HAP-1 (cell line): ENCODE data around the gene MYOM1.
A peak's percentile ranks its signal among the peaks of the same experiment; 100 is the strongest.
"Not testable (repeated sequence)": the region's sequence is repeated elsewhere in the genome, so short reads cannot be mapped to it uniquely, and the experiment has no call there.

ENCODE experiments used
- DNase-seq, 2 experiments: peaks; one replicate each; pipeline ENCODE4 v3.0.0-alpha.2; 2016 to 2020; ENCODE audit warnings: low spot score in 2 of 2
- H3K27me3 ChIP-seq: fragments of 250-450 bp; sonication (Bioruptor Pico); 2 replicates; pipeline ENCODE4 v1.5.1; 2020; ENCODE audit warnings: low read depth, mild to moderate bottlenecking, moderate library complexity
- H3K36me3 ChIP-seq: fragments of 250-450 bp; sonication (Bioruptor Pico); replicated peaks from 2 replicates; pipeline ENCODE4 v1.5.1; 2020; ENCODE audit warnings: mild to moderate bottlenecking
- H3K4me1 ChIP-seq: fragments of 250-450 bp; sonication (Bioruptor Pico); 2 replicates; pipeline ENCODE4 v1.5.1; 2020; ENCODE audit warnings: mild to moderate bottlenecking
- H3K4me3 ChIP-seq: fragments of 250-450 bp; sonication (Bioruptor Pico); 2 replicates; pipeline ENCODE4 v1.5.1; 2020; ENCODE audit warnings: mild to moderate bottlenecking, moderate library complexity
- H3K9me3 ChIP-seq: fragments of 250-450 bp; sonication (Bioruptor Pico); 2 replicates; pipeline ENCODE4 v1.5.1; 2020; ENCODE audit warnings: mild to moderate bottlenecking, moderate library complexity
- in situ Hi-C: fragments of 300-500 bp; cut with MboI; formaldehyde crosslinking; loops from 3 replicates; pipeline ENCODE4 v1.14.3; 2020; ENCODE audit warnings: low sequenced_read_pairs, inconsistent platforms, mixed read lengths

The MYOM1 gene

GRCh38 chr18:3056311-3056710 lies 163.5 kb downstream of the MYOM1 start:
- DNase-seq, result no peak
- H3K27me3 ChIP-seq, result no peaks in the 10 kb centered on the region
- H3K36me3 ChIP-seq, result no peaks in the 10 kb centered on the region
- H3K4me1 ChIP-seq, result no peaks in the 10 kb centered on the region; the same call in 1 of the 2 replicates
- in situ Hi-C loops, result no loop called here
- no peak overlapping the region for H3K4me3 ChIP-seq
- no peaks in the 10 kb centered on the region for H3K9me3 ChIP-seq

DNA sequence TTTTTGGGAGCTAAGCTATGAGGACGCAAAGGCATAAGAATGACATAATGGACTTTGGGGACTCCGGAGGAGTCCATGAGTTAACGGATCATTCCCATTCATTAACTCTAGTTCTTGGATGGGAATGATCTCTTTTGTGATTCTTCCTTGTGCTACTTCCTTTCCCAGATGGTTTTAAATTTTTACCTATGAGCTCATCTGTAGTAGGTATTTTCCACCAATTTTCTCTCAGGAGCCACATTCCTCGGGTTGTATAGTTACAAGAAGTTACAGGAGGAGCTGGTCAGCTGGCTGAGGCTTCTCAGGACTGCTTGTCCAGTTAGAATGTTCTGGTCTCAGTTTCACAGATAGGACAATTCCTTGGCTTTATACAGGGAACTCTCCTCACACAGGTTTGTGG lies 164.0 kb downstream of the MYOM1 start:
- DNase-seq, result no peak
- H3K36me3 ChIP-seq, result no peaks in the 10 kb centered on the region
- H3K4me3 ChIP-seq, result no peak overlapping the region
- no peaks in the 10 kb centered on the region for H3K27me3 ChIP-seq
- H3K4me1 ChIP-seq, result no peaks in the 10 kb centered on the region; the same call in 1 of the 2 replicates
- in situ Hi-C loops, result no loop called here
- no peaks in the 10 kb centered on the region for H3K9me3 ChIP-seq

DNA sequence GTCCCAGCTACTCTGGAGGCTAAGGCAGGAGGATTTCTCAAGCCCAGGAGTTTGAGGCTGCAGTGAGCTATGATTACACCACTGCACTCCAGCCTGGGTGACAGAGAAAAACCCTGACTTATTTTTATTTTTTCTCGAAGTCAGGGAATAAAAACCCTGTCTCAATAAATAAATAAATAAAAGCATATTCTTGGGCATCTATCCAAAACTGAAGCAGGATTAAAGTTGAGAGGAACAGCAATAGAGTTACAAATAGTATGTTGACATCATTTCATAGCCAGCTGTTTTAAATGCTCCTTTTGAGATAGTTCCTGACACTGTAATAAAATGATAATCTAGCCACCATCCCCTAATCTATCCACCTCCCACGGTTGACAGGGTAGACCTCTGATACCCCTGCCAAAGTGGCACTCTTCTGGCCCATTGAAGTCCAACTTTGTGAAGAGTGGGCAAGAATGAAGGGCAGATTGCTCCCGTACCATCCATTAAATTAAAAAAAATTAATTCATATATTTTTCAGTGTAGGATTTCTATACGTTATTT lies 164.5 kb downstream of the MYOM1 start:
- Histone ChIP-seq H3K4me3 (no peak overlapping the region), H3K36me3 (no peaks in the 10 kb centered on the region), H3K27me3 (no peaks in the 10 kb centered on the region), H3K9me3 (no peaks in the 10 kb centered on the region), H3K4me1 (peaks cover 4% of the 10 kb centered on the region)
- DNase-seq, result no peak
- in situ Hi-C loops, result no loop called here

DNA sequence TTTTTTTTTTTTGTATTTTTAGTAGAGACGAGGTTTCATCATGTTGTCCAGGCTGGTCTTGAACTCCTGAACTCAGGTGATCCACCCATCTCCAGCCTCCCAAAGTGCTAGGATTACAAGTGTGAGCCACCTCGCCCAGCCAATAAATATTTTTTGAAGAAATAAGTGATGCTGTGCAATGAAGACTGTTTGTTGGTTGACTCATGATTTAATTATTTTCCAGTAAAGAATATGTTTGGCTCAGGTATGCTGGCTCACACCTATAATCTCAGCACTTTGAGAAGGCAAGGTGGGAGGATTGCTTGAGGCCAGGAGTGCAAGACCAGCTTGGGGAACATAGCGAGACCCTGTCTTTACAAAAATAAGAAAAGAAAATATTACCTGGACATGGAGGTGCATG lies 165.0 kb downstream of the MYOM1 start:
- Histone ChIP-seq H3K36me3 (no peaks in the 10 kb centered on the region), H3K4me1 (peaks cover 6% of the 10 kb centered on the region), H3K4me3 (no peak overlapping the region), H3K27me3 (no peaks in the 10 kb centered on the region), H3K9me3 (no peaks in the 10 kb centered on the region)
- in situ Hi-C loops, result no loop called here
- no peak for DNase-seq

DNA sequence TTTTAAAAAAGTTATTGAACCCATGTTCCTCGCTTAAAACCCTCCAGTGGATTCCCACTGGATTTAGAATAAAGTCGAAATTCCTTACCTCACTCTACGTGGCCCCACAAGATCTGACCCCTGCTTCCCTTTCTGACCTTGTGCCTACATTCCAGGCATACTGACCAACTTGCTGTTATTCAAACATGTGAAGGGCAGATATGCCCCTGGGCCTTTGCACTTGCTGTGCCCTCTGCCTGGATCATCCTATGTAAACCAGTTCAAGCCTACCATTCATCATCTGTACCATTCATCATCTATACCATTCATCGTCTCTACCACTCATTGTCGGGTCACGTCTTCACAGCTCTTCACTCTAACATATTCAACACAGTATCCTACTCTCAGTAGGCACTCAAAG lies 165.6 kb downstream of the MYOM1 start:
- no peaks in the 10 kb centered on the region for H3K9me3 ChIP-seq
- peaks cover 10% of the 10 kb centered on the region for H3K4me1 ChIP-seq
- H3K36me3 ChIP-seq, result no peaks in the 10 kb centered on the region
- DNase-seq, result no peak
- no peak overlapping the region for H3K4me3 ChIP-seq
- in situ Hi-C loops, result no loop called here
- H3K27me3 ChIP-seq, result no peaks in the 10 kb centered on the region

- no peaks in the 10 kb centered on the region for H3K9me3 ChIP-seq
- in situ Hi-C loops, result no loop called here
- no peaks in the 10 kb centered on the region for H3K36me3 ChIP-seq
- DNase-seq, result no peak
- no peak overlapping the region for H3K4me3 ChIP-seq
- H3K4me1 ChIP-seq, result peaks cover 10% of the 10 kb centered on the region
- no peaks in the 10 kb centered on the region for H3K27me3 ChIP-seq
Measured at GRCh38 chr18:3053081-3053480, 166.7 kb downstream of the MYOM1 start.

DNA sequence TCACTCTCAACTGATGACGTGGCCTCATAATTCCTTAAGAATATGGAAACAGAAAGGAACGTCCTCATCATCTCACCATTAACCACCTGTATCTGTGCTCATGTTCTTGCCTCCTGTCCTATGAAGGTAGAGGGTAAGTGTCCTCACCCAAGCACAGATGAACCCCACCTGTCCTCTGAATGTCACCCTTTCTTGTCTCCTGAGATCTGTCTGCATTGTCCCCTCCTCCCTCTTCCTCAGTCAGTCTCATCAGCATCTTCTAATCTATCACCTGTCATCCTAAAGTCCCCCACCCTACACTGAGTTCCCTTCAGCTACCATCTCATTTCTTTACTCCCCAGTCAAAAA lies 167.4 kb downstream of the MYOM1 start:
- in situ Hi-C loops, result no loop called here
- Histone ChIP-seq H3K27me3 (no peaks in the 10 kb centered on the region), H3K4me1 (peaks cover 10% of the 10 kb centered on the region)

DNA sequence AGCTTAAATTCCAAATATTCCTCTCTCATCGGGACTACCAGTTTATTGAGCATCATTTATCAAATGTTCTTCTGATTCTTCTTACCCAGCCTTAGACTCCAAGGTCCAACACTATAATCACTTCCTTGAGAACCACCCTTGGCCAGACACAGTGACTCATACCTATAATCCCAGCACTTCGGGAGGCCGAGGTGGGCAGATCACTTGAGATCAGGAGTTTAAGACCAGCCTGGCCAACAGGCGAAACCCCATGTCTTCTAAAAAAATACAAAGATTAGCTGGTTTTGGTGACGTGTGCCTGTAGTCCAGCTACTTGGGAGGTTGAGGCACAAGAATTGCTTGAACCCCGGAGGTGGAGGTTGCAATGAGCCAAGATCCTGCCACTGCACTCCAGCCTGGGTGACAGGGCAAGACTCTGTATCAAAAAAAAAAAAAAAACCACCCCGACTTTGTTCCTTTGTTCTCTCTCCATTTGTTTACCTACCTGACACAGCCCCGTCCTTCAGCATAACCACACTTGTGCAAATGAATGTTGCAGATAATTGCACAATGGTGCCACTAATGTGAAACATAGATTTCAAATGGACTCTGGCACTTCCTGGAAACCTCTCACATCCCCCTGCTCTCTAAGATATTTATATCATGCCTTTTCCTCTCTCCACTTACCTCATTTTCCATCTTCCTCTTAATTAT lies 167.9 kb downstream of the MYOM1 start:
- DNase-seq, result no peak
- Histone ChIP-seq H3K27me3 (no peaks in the 10 kb centered on the region), H3K4me1 (peaks cover 10% of the 10 kb centered on the region), H3K36me3 (no peaks in the 10 kb centered on the region), H3K4me3 (no peak overlapping the region), H3K9me3 (no peaks in the 10 kb centered on the region)
- in situ Hi-C loops, result no loop called here

More for the DNA sequence above, 167.4 kb downstream of the MYOM1 start:
- no peaks in the 10 kb centered on the region for H3K36me3 ChIP-seq
- no peaks in the 10 kb centered on the region for H3K9me3 ChIP-seq
- no peak overlapping the region for H3K4me3 ChIP-seq
- DNase-seq, result no peak

DNA sequence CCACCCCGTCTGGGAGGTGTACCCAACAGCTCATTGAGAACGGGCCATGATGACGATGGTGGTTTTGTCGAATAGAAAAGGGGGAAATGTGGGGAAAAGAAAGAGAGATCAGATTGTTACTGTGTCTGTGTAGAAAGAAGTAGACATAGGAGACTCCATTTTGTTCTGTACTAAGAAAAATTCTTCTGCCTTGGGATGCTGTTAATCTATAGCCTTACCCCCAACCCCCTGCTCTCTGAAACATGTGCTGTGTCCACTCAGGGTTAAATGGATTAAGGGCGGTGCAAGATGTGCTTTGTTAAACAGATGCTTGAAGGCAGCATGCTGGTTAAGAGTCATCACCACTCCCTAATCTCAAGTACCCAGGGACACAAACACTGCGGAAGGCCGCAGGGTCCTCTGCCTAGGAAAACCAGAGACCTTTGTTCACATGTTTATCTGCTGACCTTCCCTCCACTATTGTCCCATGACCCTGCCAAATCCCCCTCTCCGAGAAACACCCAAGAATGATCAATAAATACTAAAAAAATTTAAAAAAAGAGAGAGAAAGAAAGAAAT lies 169.8 kb downstream of the MYOM1 start:
- H3K9me3 ChIP-seq, in situ Hi-C loops, DNase-seq, H3K4me3 ChIP-seq, H3K36me3 ChIP-seq, H3K27me3 ChIP-seq: not testable (repeated sequence)
- peaks cover 14% of the 10 kb centered on the region for H3K4me1 ChIP-seq

GRCh38 chr18:3048820-3049349 lies 170.9 kb downstream of the MYOM1 start:
- H3K4me1 ChIP-seq, result peaks cover 14% of the 10 kb centered on the region
- no peaks in the 10 kb centered on the region for H3K27me3 ChIP-seq
- no peaks in the 10 kb centered on the region for H3K36me3 ChIP-seq
- no peak for DNase-seq
- in situ Hi-C loops, result no loop called here
- no peaks in the 10 kb centered on the region for H3K9me3 ChIP-seq
- no peak overlapping the region for H3K4me3 ChIP-seq

DNA sequence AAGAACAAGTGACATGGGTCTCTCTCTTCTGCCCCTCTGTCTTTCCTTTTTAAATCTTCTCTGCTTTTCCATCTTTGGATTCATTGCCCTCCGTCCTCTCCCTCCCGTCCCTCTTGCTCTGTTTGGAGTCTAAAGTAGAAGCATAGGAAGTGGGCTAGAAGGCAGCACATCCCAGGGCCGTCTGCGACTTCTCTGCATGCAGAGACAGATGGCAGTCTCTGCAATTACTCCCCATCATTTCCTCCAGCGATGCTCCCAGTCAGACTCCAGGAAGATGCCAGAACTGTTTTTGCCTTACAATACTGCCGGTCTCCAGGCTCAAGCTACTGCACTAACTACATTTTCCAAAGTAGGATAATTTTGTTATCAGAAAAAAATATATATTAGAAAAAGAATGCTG lies 171.6 kb downstream of the MYOM1 start:
- in situ Hi-C loops, result no loop called here
- no peak for DNase-seq
- H3K27me3 ChIP-seq, result no peaks in the 10 kb centered on the region
- no peaks in the 10 kb centered on the region for H3K36me3 ChIP-seq
- no peak overlapping the region for H3K4me3 ChIP-seq
- H3K9me3 ChIP-seq, result no peaks in the 10 kb centered on the region
- H3K4me1 ChIP-seq, result peaks cover 14% of the 10 kb centered on the region

DNA sequence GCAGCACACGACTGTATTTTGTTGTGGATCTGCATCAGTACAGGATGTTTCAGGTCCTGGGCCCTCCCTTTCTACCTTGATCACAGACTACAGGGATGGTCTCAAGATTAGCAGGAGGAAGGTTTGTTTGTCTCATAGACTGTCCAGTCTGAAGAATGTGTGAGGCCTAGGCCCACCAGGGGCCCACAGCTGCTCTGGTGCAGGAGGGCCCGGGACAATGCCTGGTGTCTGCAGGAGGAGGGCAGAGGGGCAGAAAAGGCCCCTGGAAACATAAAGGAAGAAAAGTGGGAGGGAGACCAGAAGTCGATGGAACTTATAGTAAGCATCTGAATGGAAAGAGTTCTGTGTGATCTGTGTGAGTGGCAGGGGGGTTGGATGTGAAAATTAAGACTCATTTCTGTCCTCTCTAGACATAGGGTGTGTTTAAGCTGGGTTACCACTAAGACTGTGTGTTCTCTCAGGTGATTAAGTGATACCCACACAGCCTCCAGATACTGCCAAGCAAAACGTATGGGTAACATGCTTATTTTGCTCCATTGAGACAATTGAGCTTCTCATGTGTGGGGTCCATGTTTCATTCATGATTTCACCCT lies 173.5 kb downstream of the MYOM1 start:
- Histone ChIP-seq H3K36me3 (no peaks in the 10 kb centered on the region), H3K9me3 (no peaks in the 10 kb centered on the region), H3K27me3 (no peaks in the 10 kb centered on the region), H3K4me3 (no peak overlapping the region), H3K4me1 (peaks cover 20% of the 10 kb centered on the region)
- in situ Hi-C loops, result no loop called here
- DNase-seq, result no peak

DNA sequence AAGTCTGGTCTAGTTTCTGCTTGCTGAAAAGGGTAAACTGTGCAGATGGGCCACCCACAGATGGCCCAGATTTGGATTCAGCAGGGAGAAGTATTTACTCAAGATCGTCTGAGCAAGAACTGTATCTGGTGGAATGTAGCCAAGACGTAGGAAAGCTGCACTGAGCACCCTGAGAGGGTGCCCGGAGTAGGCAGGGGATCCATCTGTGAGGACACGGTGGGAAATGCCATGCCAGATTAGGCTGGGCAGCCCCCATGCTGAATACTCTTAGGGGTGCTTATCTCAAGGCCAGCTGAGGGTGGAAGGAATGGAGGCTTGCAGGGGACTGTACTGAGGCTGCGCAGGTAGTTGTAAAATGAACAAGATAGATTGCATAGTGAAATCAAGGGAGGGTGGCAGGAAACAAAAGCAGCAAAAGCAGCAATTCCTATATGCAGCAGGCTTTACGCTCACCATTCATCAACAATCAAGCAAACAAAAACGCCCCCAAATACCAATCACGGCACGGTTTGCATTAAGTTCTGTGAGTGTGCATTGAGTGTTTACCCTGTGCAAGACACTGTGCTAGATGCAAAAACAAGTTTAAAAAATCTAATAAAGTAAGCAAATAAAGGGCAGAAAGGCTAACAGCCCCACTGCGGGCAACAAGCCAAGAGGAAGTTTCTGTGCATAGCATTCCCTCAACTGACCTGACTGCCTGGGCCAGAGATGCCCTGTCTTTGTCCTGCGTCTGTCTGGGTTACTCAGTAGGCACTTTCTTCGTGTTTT lies 174.7 kb downstream of the MYOM1 start:
- H3K4me3 ChIP-seq, result no peak overlapping the region
- H3K9me3 ChIP-seq, result no peaks in the 10 kb centered on the region
- in situ Hi-C loops, result no loop called here
- no peaks in the 10 kb centered on the region for H3K36me3 ChIP-seq
- peak in 1 of 2 experiments; percentile 46 for DNase-seq
- peaks cover 20% of the 10 kb centered on the region for H3K4me1 ChIP-seq
- H3K27me3 ChIP-seq, result no peaks in the 10 kb centered on the region

GRCh38 chr18:3042379-3042778 lies 177.4 kb downstream of the MYOM1 start:
- in situ Hi-C loops, result no loop called here
- H3K4me3 ChIP-seq, result no peak overlapping the region
- H3K36me3 ChIP-seq, result no peaks in the 10 kb centered on the region
- H3K4me1 ChIP-seq, result peaks cover 15% of the 10 kb centered on the region
- no peaks in the 10 kb centered on the region for H3K9me3 ChIP-seq
- no peak for DNase-seq
- H3K27me3 ChIP-seq, result no peaks in the 10 kb centered on the region
